ENCODE measurements around the gene TCTN1. TPM values are rescaled to one million over a fixed set of nuclear protein-coding genes. Genes with fewer than 3 reads are reported as not detected.
"Not testable (repeated sequence)": the region's sequence is repeated elsewhere in the genome, so short reads cannot be mapped to it uniquely, and the experiment has no call there.

TCTN1 gene
- total RNA-seq, 1 donor from 2014 or later, result 63.9 TPM

GRCh38 chr12:110602085-110602814 lies 11.7 kb upstream of the TCTN1 start:
- H3K4me1 Mint-ChIP-seq (ENCODE audit: unreplicated experiment); DNase-seq (ENCODE audit: extremely low spot score, unreplicated experiment); H3K27me3 Mint-ChIP-seq; H3K36me3 Mint-ChIP-seq; H3K4me3 Mint-ChIP-seq; H3K27ac Mint-ChIP-seq; H3K9me3 Mint-ChIP-seq: not testable (repeated sequence)
- TF ChIP-seq, protein P1, sequence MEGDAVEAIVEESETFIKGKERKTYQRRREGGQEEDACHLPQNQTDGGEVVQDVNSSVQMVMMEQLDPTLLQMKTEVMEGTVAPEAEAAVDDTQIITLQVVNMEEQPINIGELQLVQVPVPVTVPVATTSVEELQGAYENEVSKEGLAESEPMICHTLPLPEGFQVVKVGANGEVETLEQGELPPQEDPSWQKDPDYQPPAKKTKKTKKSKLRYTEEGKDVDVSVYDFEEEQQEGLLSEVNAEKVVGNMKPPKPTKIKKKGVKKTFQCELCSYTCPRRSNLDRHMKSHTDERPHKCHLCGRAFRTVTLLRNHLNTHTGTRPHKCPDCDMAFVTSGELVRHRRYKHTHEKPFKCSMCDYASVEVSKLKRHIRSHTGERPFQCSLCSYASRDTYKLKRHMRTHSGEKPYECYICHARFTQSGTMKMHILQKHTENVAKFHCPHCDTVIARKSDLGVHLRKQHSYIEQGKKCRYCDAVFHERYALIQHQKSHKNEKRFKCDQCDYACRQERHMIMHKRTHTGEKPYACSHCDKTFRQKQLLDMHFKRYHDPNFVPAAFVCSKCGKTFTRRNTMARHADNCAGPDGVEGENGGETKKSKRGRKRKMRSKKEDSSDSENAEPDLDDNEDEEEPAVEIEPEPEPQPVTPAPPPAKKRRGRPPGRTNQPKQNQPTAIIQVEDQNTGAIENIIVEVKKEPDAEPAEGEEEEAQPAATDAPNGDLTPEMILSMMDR (conservative IDR thresholded peaks at IDR 0.05), result peak; percentile 86

- Mint-ChIP-seq H3K4me3 (no peak overlapping the region), H3K36me3 (no peaks in the 10 kb centered on the region), H3K9me3 (no peaks in the 10 kb centered on the region), H3K27ac (no peak overlapping the region), H3K27me3 (no peaks in the 10 kb centered on the region), H3K4me1 (ENCODE audit: unreplicated experiment) (no peaks in the 10 kb centered on the region)
- TF ChIP-seq, protein P1 (conservative IDR thresholded peaks at IDR 0.05), result no peak
- DNase-seq (ENCODE audit: extremely low spot score, unreplicated experiment), result no peak
Observed at GRCh38 chr12:110606253-110606611, 7.7 kb upstream of the TCTN1 start.

- H3K9me3 Mint-ChIP-seq, result no peaks in the 10 kb centered on the region
- TF ChIP-seq, protein P1 (conservative IDR thresholded peaks at IDR 0.05), result no peak
- peaks cover 3% of the 10 kb centered on the region for H3K4me1 Mint-ChIP-seq (ENCODE audit: unreplicated experiment)
- peak overlapping the region; percentile 53 for H3K27ac Mint-ChIP-seq
- peaks cover 6% of the 10 kb centered on the region for H3K36me3 Mint-ChIP-seq
- DNase-seq (ENCODE audit: extremely low spot score, unreplicated experiment), result no peak
- H3K4me3 Mint-ChIP-seq, result peak overlapping the region; percentile 88
- H3K27me3 Mint-ChIP-seq, result no peaks in the 10 kb centered on the region
Observed at GRCh38 chr12:110613071-110613770, 708 bp upstream of the TCTN1 start.

DNA sequence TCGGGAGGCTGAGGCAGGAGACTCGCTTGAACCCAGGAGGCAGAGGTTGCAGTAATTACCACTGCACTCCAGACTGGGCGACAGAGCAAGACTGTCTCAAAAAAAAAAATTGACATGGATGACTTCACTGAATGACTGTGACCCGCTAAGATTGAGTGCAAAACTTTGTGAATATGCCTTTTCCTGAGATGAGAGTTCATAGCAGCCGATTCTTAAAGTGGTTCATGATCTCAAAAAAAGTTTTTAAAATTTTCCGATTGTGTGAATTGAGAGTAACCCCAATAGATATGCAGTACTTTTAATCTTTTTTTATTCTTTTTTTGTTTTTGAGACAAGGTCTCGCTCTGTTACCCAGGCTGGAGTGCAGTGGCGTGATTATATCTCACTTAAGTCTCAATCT lies 1.2 kb downstream of the TCTN1 start:
- Mint-ChIP-seq H3K4me3 (peak overlapping the region; percentile 45), H3K27me3 (no peaks in the 10 kb centered on the region), H3K9me3 (no peaks in the 10 kb centered on the region), H3K4me1 (ENCODE audit: unreplicated experiment) (peaks cover 3% of the 10 kb centered on the region), H3K27ac (peak overlapping the region; percentile 34), H3K36me3 (peaks cover 6% of the 10 kb centered on the region)
- no peak for DNase-seq (ENCODE audit: extremely low spot score, unreplicated experiment)
- TF ChIP-seq, protein P1 (conservative IDR thresholded peaks at IDR 0.05), result no peak

GRCh38 chr12:110616471-110617115 lies 2.7 kb downstream of the TCTN1 start:
- Mint-ChIP-seq H3K9me3 (no peaks in the 10 kb centered on the region), H3K27ac (no peak overlapping the region), H3K36me3 (peaks cover 6% of the 10 kb centered on the region), H3K4me3 (no peak overlapping the region), H3K4me1 (ENCODE audit: unreplicated experiment) (peaks cover 3% of the 10 kb centered on the region), H3K27me3 (no peaks in the 10 kb centered on the region)
- TF ChIP-seq, protein P1 (conservative IDR thresholded peaks at IDR 0.05), result no peak
- DNase-seq (ENCODE audit: extremely low spot score, unreplicated experiment), result no peak
